ENCODE results near the gene BEST4.

DNA sequence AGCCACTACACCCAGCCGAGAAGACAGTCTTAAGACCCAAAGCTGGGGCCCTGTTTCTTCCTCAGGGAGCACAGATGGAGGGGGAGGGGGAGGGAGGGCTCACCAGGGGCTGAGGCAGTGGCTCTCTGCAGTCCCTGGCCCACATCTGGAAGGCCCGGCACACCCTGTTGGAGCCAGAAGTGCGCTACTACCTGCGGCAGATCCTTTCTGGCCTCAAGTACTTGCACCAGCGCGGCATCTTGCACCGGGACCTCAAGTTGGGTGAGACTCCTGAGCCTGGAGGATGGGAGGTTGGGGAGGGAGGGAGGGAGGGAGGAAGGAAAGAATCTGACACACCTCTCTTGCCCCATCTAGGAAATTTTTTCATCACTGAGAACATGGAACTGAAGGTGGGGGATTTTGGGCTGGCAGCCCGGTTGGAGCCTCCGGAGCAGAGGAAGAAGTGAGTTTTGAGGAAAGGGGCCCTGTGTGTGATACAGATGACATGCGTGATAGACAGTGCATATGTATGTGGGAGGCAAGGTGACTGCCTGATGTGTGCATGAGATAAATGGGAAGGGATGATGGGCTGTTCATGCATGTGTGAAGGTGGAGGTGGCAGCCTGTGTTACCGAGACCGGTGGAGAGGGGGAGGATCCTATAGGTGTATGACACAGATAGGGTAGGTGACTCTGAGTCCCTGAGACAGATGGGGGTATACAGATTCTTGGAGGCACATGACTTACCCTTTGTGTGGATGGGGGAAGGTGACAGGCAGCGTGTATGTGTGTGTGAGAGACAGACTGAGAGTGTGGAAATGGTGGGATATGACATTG, 13.7 kb upstream of the BEST4 start:
- TF ChIP-seq, protein P1, sequence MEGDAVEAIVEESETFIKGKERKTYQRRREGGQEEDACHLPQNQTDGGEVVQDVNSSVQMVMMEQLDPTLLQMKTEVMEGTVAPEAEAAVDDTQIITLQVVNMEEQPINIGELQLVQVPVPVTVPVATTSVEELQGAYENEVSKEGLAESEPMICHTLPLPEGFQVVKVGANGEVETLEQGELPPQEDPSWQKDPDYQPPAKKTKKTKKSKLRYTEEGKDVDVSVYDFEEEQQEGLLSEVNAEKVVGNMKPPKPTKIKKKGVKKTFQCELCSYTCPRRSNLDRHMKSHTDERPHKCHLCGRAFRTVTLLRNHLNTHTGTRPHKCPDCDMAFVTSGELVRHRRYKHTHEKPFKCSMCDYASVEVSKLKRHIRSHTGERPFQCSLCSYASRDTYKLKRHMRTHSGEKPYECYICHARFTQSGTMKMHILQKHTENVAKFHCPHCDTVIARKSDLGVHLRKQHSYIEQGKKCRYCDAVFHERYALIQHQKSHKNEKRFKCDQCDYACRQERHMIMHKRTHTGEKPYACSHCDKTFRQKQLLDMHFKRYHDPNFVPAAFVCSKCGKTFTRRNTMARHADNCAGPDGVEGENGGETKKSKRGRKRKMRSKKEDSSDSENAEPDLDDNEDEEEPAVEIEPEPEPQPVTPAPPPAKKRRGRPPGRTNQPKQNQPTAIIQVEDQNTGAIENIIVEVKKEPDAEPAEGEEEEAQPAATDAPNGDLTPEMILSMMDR (IDR thresholded peaks at IDR 0.05 in 8 of 11, conservative IDR thresholded peaks at IDR 0.05 in 3 of 11), result no peak
- no peak for TF ChIP-seq POLR2A (IDR thresholded peaks at IDR 0.05)
- TF ChIP-seq POLR2AphosphoS5 (IDR thresholded peaks at IDR 0.05), result peak in 1 of 3 donors; percentile 6

Measured in spleen (tissue), 7 donors.